ENCODE results near the gene DSG4.
"Not testable (repeated sequence)": the region's sequence is repeated elsewhere in the genome, so short reads cannot be mapped to it uniquely, and the experiment has no call there.

The DSG4 gene, protein sequence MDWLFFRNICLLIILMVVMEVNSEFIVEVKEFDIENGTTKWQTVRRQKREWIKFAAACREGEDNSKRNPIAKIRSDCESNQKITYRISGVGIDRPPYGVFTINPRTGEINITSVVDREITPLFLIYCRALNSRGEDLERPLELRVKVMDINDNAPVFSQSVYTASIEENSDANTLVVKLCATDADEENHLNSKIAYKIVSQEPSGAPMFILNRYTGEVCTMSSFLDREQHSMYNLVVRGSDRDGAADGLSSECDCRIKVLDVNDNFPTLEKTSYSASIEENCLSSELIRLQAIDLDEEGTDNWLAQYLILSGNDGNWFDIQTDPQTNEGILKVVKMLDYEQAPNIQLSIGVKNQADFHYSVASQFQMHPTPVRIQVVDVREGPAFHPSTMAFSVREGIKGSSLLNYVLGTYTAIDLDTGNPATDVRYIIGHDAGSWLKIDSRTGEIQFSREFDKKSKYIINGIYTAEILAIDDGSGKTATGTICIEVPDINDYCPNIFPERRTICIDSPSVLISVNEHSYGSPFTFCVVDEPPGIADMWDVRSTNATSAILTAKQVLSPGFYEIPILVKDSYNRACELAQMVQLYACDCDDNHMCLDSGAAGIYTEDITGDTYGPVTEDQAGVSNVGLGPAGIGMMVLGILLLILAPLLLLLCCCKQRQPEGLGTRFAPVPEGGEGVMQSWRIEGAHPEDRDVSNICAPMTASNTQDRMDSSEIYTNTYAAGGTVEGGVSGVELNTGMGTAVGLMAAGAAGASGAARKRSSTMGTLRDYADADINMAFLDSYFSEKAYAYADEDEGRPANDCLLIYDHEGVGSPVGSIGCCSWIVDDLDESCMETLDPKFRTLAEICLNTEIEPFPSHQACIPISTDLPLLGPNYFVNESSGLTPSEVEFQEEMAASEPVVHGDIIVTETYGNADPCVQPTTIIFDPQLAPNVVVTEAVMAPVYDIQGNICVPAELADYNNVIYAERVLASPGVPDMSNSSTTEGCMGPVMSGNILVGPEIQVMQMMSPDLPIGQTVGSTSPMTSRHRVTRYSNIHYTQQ

DNA sequence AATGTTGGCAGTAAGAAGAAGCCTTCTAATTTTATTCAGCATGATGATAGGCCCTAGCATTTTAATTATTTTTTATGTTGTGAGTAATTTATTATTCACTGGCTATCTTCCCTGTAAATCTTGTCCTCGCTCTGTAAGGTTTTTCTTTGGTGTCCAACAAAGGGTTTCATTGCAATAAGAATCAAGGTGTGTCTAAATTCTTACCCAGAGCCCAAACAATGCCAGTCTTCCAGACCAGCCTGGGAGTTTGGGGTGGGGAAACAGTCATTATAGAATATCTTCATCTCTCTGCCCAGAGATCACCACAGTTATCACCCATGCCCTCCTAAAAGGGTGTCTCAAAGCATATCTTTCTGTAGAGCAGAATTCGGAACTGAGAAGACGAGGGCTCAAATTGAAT, at the start of gene DSG4:
TSS of gene DSG4 (plus strand) at position 301 of the 400 bp plus-strand sequence. CDS start 135 bp downstream, outside the sequence.
- no peak for DNase-seq

DNA sequence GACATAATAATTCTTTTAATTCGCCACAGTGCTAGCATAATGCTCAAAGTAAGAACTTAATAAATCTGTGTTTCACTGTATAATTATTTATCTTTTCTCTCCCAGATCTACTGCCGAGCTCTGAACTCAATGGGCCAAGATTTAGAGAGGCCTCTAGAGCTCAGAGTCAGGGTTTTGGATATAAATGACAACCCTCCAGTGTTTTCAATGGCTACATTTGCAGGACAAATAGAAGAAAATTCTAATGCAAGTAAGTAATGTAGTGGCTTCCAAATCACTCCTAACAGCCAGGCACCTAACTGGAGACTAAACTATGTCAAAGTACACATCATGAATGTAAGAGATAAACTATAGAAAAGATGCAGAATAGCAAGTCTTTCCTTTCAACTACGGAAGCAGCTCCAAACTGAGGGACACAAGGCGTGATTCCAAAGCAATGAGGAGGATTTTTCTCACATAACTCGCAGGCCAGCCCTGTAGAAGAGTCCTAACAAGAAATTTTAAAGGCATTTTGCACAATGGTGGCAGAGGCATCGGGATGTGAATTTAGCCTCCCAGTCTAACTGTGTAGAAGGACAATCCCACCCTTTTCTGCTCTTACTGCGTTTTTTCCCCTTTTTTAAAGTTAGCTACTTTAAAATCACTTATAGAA, 46.7 kb upstream of the DSG4 start:
- DNase-seq, result no peak

DNA sequence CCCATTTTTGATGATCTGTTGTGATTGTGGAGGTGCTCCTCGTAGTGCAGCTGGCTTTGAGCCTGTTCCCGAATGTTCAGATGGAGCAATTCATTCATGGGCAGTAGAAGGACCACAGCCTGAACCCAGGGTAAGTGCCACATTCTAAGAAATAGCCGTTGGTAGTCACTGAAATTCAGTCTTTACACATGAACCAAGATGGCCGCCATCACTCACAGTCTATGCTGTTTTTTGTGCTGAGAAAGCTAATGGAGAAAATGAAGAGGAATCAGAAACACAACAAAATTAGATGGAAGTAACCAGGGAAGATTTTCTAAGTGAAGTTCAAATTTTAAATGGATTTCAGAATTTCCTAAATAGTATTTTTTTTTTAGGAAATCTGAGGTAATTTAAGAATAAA, 33.1 kb upstream of the DSG4 start:
- DNase-seq, result no peak

DNA sequence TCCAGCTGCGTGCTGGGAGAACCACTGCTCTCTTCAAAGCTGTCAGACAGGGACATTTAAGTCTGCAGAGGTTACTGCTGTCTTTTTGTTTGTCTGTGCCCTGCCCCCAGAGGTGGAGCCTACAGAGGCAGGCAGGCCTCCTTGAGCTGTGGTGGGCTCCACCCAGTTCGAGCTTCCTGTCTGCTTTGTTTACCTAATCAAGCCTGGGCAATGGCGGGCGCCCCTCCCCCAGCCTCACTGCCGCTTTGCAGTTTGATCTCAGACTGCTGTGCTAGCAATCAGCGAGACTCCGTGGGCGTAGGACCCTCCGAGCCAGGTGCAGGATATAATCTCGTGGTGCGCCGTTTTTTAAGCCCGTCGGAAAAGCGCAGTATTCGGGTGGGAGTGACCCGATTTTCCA, 23.2 kb upstream of the DSG4 start:
- not testable (repeated sequence) for DNase-seq

DNA sequence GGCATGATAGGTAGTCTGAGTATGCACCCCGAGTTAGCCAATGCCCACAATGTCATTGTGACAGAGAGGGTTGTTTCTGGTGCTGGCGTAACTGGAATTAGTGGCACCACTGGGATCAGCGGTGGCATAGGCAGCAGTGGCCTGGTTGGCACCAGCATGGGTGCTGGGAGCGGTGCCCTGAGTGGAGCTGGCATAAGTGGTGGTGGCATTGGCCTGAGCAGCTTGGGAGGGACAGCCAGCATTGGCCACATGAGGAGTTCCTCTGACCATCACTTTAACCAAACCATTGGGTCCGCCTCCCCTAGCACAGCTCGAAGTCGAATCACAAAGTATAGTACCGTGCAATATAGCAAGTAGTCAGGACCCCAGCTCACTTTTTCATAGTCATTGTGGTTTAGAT, 21.6 kb upstream of the DSG4 start:
- no peak for DNase-seq

DNA sequence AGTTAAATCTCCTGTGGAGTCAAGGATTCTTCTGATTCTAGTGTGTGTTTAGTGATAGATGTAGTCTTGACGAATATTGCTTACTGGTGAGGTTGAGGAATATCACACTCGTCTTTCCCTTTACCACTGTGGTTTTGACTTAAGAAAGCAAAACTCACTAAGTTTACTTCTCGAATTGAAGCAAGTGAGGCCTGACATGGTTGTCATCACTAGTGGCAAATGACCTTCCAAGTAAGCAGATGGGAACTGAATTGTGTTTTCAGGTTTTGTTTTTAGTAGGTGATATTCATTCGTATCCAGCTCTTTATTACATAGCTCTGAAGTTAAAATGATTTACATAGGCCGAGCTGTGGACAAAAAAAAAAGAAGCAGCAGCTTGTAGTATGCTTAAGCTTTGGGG, 20.6 kb upstream of the DSG4 start:
- DNase-seq, result no peak

DNA sequence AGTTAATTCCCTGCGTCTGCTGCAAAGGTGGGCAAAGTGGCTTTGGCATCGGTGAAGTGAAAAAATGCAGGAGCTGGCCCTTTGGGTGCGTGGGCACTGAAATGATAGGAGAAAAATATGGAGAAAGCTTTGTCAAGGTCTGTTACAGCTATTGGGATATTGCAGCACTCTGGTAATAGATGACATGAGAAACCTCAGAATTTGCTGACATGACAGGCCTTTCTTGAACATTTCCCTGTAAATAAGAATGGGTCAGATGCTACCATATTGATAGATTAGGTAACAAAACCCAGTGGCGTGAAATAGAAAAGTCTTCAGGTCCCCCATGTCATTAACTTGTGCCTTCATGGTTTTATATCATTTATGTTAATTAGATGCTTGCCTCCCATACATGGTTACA, 12.4 kb upstream of the DSG4 start:
- DNase-seq, result no peak

DNA sequence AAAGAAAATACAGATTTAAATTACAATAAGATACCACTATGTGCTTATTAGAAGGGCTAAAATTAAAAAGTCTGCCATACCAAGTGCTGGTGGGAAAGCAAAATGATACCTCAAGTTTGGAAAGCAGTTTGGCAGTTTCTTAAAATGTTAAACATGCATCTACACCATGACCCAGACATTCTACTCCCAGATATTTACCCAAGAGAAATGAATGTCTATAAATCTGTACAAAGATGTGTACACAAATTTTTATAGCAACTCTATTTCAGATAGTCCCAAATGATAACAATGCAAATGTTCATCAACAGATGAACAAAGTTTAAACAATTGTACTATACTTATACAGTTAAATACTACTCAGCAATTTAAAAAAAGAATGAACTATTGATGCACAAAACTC, 7.1 kb upstream of the DSG4 start:
- no peak for DNase-seq

DNA sequence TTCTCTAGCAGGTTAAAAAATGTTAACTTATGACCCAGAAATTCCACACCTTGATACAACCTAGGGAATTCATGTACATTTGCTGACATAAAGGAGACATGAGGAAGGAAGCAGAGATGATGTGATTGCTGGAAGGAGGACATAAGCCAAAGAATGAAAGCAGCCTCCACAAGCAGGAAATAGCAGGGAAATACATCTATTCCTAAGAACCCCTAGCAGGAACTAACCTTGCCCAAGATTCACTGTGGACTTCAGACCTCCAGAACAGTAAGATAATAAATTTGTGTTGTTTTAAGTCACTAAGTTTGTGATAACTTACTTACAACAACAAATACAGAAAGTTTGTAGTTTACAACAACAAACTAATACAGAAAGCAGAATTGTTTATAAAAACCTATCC, 4.6 kb upstream of the DSG4 start:
- no peak for DNase-seq

DNA sequence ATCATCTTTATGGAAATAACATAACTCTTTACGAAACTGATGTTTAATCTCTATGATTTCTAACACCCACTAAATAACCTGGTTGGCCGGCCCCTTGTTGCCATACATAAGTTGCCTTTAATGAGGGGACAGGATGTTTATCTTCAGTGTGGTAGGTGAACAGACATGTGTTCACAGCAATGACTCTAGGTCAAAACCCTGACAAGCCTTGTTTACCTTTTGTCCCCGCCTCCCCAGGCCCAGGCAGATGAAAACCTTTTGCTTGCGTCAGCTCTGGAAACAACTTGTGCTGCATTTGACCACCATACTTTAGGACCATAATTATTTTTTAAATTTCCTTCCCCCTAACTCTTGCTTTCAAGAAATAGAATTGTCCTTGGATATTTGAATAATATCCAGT, 2.9 kb upstream of the DSG4 start:
- no peak for DNase-seq

DNA sequence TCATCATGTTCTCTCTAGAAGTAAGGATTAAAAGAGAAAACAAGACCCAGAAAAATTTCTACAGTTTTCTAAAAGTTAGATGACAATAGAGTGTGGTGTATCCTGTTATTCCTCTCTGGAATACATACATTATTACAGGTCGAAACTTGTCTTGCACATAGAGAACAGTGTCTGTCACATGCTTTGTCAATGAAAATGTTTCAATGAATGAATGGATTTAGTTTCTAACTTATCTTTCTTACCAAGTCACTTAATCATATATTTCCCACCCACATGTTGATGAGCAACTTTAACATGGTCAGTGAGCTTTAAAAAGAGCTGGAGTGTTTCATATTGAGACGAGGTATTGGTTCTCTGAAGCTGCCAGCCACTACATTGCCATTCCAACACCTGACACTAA, 4.3 kb downstream of the DSG4 start:
- no peak for DNase-seq

DNA sequence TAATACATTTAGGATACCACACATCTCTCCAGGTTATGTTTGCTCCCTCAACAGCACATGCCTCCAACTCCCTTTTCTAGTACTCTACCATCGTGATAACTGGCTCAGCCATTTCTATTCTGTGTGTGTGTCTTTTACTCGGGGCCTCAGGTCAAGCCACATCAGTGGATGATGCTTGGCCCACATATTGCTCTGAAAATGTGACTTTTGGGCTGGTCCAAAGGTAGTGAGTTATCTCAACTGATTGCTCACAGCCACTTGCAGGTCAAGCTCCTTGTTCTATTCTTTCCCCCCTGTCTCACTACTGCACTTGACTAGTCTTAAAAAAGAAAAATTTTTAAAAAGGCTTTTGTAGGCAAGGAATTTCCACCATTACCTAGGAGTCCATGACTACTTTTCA, 5.5 kb downstream of the DSG4 start:
- DNase-seq, result no peak

DNA sequence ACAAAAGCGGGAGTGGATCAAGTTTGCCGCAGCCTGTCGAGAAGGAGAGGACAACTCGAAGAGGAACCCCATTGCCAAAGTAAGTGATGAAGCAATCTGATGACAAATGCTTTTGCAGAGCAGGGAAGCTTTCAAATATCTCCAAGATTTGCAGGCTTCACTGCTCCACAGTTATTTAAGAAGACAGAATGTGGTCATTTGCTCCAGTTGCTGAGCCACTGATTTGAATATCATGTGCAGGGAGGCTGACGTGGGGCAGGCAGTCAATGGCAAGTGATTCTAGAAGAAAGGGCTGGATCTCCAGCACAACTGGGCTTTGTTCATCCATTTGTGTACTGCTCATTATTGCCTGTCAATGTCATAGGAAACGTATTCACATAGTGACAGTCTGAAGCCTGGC, 10.2 kb downstream of the DSG4 start:
- no peak for DNase-seq

DNA sequence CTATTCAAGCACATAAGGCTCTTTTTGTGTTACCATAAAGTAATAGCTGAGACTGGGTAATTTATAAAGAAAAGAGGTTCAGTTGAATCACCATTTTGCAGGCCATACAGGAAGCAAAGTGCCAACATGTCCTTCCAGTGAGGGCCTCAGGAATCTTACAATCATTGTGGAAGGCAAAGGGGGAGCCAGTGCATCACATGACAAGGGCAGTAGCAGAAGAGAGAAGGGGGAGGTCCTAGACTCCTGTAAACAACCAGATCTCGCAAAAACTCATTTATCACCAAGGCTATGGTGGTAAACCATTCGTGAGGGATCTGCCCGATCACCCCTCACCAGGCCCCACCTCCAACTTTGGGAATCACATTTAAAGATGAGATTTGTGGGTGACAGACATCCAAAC, 16.7 kb downstream of the DSG4 start:
- DNase-seq, result no peak

DNA sequence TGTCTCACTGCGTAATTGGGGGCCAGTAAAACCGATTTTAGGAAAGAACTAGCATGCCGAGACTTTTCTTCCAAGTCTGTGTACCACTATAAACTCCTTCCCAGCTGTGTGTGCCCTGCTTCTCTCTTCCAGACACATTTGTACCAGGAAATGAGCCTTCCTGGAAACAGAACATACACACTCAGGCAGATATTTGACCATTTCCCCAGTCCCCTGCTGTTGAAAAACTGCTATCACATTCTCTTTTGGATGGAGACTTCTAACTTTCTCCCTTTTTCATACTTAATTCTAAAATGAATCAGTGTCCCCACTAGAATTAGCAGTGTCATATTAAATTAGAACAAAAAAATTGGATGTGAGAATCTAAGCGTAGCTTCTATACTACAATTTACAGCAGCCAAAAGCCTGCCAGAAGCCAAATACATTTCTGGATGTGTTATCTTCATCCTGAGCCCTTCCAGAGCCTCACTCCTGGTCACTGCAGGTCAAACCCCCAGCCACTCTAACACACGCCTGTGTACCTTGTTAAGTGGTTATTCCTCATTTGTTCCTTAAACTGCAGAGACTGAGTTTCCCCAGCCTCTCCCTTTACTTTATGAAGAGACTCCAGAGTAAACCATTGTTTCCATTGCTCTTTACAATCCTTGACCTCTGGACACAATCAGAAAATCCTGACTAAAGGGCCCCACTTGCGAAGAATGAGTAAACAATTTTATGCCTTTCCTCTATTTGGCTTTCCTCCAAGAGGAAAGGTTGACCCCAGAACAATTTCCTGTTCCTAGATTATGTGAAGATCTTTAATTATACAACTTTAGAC, 20.4 kb downstream of the DSG4 start:
- DNase-seq, result no peak

DNA sequence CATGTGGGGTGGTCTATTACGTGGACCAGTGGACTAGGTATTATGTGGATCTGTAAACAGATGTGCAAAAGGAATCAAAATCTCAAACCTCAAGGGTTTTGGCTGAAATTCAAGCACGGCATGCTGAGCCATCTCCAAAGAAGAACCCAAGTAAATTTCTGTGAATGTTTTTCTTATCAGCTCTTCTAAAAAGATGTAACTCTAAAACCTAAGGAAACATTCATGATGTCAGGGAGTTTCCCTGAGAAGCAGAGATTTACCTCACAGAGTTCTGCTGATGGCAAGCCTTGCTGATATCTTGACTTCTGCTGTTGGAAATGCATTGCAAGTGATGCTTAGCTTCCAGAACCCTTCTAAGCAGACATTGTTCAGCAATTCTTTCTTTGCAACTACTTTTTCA, 21.6 kb downstream of the DSG4 start:
- no peak for DNase-seq

DNA sequence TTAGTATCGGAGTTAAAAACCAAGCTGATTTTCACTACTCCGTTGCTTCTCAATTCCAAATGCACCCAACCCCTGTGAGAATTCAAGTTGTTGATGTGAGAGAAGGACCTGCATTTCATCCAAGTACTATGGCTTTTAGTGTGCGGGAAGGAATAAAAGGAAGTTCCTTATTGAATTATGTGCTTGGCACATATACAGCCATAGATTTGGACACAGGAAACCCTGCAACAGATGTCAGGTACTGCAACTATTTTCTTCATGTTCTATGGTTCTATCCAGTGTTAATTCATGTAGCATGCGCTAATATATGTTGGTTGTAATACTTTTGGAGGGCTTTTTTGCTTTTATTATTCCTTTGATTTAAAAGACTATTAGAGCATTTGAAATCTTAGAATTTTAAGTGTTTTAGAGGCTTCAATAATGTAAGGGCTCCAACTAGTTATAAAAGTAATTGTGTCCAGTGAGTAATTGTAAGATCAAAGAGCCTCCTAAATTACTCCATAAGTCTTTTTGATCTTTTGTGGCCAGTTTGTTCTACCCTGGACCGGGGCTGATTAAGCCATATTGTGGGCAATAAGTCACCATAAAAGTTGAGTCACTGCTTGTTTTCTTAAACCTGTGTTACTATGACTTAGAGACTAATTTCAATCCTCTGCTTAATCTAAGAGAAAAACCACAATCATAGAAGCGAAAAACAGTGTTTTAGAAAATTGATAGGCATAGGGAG, 22.9 kb downstream of the DSG4 start:
- DNase-seq, result no peak

DNA sequence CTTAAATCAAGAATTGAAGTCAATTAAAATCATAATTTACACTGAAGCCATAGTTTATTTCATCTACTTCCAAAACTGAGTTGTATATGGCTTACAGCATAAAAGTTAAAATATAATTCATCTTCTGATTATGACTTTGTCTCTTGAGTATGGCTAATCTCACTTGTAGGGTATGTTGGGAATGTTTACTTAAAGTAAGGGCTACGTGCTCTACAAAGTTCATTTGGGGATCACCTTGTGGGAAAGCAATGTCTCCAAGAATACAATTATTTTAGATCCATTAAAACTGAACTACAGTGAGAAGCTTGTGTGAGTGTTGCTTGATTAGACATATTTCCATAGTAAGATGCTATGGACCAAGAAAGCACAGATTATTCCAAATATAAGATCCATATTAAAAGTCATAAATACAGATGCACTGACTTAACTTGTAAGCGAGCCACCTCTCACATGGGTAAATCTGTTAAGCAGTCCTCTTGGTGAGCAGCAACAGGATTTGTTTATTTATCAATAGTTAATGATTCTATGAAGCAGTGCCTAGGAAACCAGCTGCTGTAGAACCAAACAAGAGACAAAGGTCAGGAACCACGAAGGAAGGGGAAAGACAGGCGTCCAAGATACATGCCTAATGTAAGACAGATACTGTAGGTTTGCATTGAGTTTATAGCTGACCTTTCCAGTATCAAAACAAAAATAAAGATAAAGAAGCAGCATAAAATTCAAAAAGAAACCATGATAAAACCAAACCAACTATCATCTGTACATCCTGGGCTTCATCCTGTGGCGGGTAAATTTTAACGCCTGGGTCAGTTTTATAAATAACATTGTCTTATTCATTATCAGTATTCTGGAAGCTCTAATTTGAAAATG, 24.8 kb downstream of the DSG4 start:
- no peak for DNase-seq

DNA sequence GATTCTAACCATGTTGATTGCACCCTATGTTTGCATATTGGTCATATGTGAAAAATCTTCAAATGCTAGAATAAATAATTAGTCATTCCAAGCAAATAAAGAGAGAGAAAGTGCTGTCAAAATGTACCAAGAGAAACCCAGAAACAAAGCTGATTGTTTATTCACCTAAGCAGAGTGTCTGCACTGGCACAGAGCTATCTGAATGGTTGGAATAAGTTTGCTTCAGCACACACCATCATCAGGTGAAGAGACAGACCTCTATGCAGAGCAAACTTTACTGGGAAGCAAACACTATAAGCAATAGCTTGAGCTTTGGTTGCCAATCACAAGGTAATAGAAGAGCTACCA, 25.4 kb downstream of the DSG4 start:
- DNase-seq, result no peak

DNA sequence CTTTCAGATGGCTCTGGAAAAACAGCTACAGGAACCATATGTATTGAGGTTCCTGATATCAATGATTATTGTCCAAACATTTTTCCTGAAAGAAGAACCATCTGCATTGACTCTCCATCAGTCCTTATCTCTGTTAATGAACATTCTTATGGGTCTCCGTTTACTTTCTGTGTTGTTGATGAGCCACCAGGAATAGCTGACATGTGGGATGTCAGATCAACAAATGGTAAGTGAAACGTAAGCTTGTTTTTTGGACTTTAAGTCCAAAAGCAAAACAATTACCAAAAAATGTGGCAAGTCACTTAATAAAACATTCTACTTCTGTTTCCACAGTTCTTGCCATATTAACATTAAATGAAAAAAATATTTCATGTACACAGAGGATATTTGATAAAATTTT, 26.8 kb downstream of the DSG4 start:
- DNase-seq, result no peak

DNA sequence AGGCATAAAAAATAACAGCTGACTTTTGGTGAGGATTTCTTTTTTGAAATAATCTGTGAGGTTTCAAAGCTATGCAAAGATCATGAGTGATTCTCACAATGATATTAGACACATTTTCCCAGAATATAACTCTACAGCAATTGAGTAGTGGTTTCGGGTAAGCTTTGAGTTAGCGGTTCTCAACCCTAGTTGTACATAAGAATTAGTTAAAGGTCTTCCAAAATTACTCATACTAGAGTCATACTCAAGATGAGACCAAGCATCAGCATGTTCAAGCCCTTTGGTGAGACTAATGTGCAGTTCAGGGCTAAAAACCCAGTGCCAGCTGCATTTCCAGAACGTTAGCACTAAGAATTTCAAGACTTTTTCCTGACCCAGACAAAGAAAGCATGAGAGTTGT, 31.1 kb downstream of the DSG4 start:
- DNase-seq, result no peak

Measured in activated CD8-positive, alpha-beta memory T cell treated with anti-CD3 and anti-CD28 coated beads for 24 hours (primary cell).